ENCODE measurements around the gene NCOA1.
A peak's percentile ranks its signal among the peaks of the same experiment; 100 is the strongest.
"Not testable (repeated sequence)": the region's sequence is repeated elsewhere in the genome, so short reads cannot be mapped to it uniquely, and the experiment has no call there.

The NCOA1 gene

GRCh38 chr2:24477229-24477628 lies 13.8 kb upstream of the NCOA1 start:
- DNase-seq (ENCODE audit: low read depth): no peak

GRCh38 chr2:24478243-24478642 lies 12.8 kb upstream of the NCOA1 start:
- DNase-seq (ENCODE audit: low read depth): no peak

GRCh38 chr2:24480245-24480644 lies 10.8 kb upstream of the NCOA1 start:
- no peak for DNase-seq (ENCODE audit: low read depth)

GRCh38 chr2:24482251-24482971 lies 8.6 kb upstream of the NCOA1 start:
- no peak for DNase-seq (ENCODE audit: low read depth)

- no peak for DNase-seq (ENCODE audit: low read depth)
Observed at GRCh38 chr2:24482972-24483300, 8.1 kb upstream of the NCOA1 start.

- DNase-seq (ENCODE audit: low read depth): not testable (repeated sequence)
Observed at GRCh38 chr2:24484677-24485076, 6.4 kb upstream of the NCOA1 start.

GRCh38 chr2:24485197-24485596 lies 5.9 kb upstream of the NCOA1 start:
- DNase-seq (ENCODE audit: low read depth): no peak

- no peak for DNase-seq (ENCODE audit: low read depth)
Observed at GRCh38 chr2:24486636-24487205, 4.3 kb upstream of the NCOA1 start.

- DNase-seq (ENCODE audit: low read depth): no peak
Observed at GRCh38 chr2:24489465-24490180, 1.4 kb upstream of the NCOA1 start.

GRCh38 chr2:24490181-24490689 lies 819 bp upstream of the NCOA1 start:
- DNase-seq (ENCODE audit: low read depth): no peak

GRCh38 chr2:24491542-24492420 lies 727 bp downstream of the NCOA1 start:
- DNase-seq (ENCODE audit: low read depth): peak; percentile 25

GRCh38 chr2:24492421-24493279 lies 1.6 kb downstream of the NCOA1 start:
- DNase-seq (ENCODE audit: low read depth): no peak

- DNase-seq (ENCODE audit: low read depth): no peak
Observed at GRCh38 chr2:24493713-24494112, 2.7 kb downstream of the NCOA1 start.

- DNase-seq (ENCODE audit: low read depth): no peak
Observed at GRCh38 chr2:24494410-24494809, 3.4 kb downstream of the NCOA1 start.

- DNase-seq (ENCODE audit: low read depth): no peak
Observed at GRCh38 chr2:24495451-24495850, 4.4 kb downstream of the NCOA1 start.

GRCh38 chr2:24496959-24497358 lies 5.9 kb downstream of the NCOA1 start:
- DNase-seq (ENCODE audit: low read depth): no peak

- DNase-seq (ENCODE audit: low read depth): no peak
Observed at GRCh38 chr2:24497685-24498084, 6.6 kb downstream of the NCOA1 start.

- DNase-seq (ENCODE audit: low read depth): no peak
Observed at GRCh38 chr2:24498121-24498520, 7.1 kb downstream of the NCOA1 start.

GRCh38 chr2:24501813-24502212 lies 10.8 kb downstream of the NCOA1 start:
- DNase-seq (ENCODE audit: low read depth): no peak

GRCh38 chr2:24505534-24506275 lies 14.7 kb downstream of the NCOA1 start:
- DNase-seq (ENCODE audit: low read depth): no peak

- no peak for DNase-seq (ENCODE audit: low read depth)
Observed at GRCh38 chr2:24507549-24507948, 16.5 kb downstream of the NCOA1 start.

All from stimulated activated CD8-positive, alpha-beta memory T cell treated with anti-CD3 and anti-CD28 coated beads, Interleukin-12 subunit alpha, Interleukin-12 subunit beta, amount 100 ng/mL, for 1 hour (primary cell).